Pancreas (tissue), 10 donors: Measurements from ENCODE around the gene TMCC1. TPM values are rescaled to one million over a fixed set of nuclear protein-coding genes. Genes with fewer than 3 reads are reported as not detected.

Experiments
- ATAC-seq, 4 donors: fragments of 200-7000 bp; cut with Tn5 transposase; one replicate each; pipeline versions ENCODE4 v1.8.0 to v1.9.1; 2020; ENCODE audit warnings: mild to moderate bottlenecking in 4 of 4, moderate library complexity in 4 of 4
- DNase-seq, 6 donors: peaks; one replicate each; pipeline ENCODE4 v3.0.0-alpha.2; 2020
- FAIRE-seq: peaks from 2 replicates; lab custom pipeline; 2012; peaks lifted over from hg19 to GRCh38; lab: Jason Lieb, UNC
- H3K27ac ChIP-seq, 4 donors: fragments of 200-600 bp; sonication (generic); 1 replicate in 3 of 4; 2 replicates in 1 of 4; pipeline versions ENCODE4 v1.5.0 to v1.8.0; 2020
- H3K27me3 ChIP-seq, 4 donors: fragments of 200-600 bp; one replicate each; pipeline ENCODE4 v1.8.0; 2021
- H3K36me3 ChIP-seq, 3 donors: fragments of 200-600 bp; sonication (generic) in 1 of 3; one replicate each; pipeline versions ENCODE4 v1.5.0 to v1.8.0; 2020 to 2021
- H3K4me1 ChIP-seq, 3 donors: fragments of 200-600 bp; one replicate each; pipeline ENCODE4 v1.8.0; 2021
- H3K4me3 ChIP-seq, 4 donors: fragments of 200-600 bp; sonication (generic) in 2 of 4; one replicate each; pipeline versions ENCODE4 v1.5.0 to v1.8.0; 2020 to 2021
- H3K9me3 ChIP-seq, 4 donors: fragments of 200-600 bp; one replicate each; pipeline ENCODE4 v1.8.0; 2021
- WGBS, 2 donors: extraction: QIAGEN DNeasy Blood & Tissue Kit; methylation state at CpG; one replicate each; pipeline ENCODE4 v1.1.7; 2013; 5-methylcytosine and 5-hydroxymethylcytosine counted together
- intact Hi-C, 3 donors: fragments of 100-400 bp; cut with DNase I; formaldehyde crosslinking; loops; one replicate each; pipeline versions ENCODE4 v1.11.1 to v1.14.2; 2022
- polyA plus RNA-seq, 2 donors: library from polyadenylated mRNA; stranded (reverse); fragments of 200-250 nt; gene quantifications; one replicate each; pipeline ENCODE4 v1.2.3, GENCODE V29; 2013
- total RNA-seq, 6 donors: library from RNA; stranded (reverse); fragmentation: NEBNext Ultra II Directional in 4 of 6; extraction: Animal tissue kit (Norgen Biotek cat#: 25700) in 4 of 6; gene quantifications; one replicate each; pipeline versions ENCODE4 v1.2.1 to v1.2.4, GENCODE V29; 2021 to 2023
- TF ChIP-seq, protein P1 (sequence below), 4 donors: fragments of 200-600 bp; sonication (generic) in 3 of 4; IDR thresholded peaks; one replicate each; pipeline versions ENCODE4 v1.5.0 to v1.8.0; 2021; ENCODE audit warnings: antibody characterized with exemption in 4 of 4
- donor health status: healthy with polysubstance abuse.
- donor health status: DM: no; HTN: no; CAD: no; lungs with moderate emphysema.
- donor health status: DM: no; HTN: no; CAD: no.
- donor health status: control.
- donor health status: control.
- donor health status: Bipolar disorder and iron deficiency.
- donor health status: DM: yes; HTN: yes; CAD: no.
- donor health status: DM: no; HTN: no; CAD: no.
- donor health status: DM: no; HTN: no; CAD: no.
- donor health status: DM: yes; HTN: yes; CAD: no.

TMCC1 gene
- total and polyA plus RNA-seq, 8 donors: 5.6 to 27.5 (median 16.9) TPM

DNA sequence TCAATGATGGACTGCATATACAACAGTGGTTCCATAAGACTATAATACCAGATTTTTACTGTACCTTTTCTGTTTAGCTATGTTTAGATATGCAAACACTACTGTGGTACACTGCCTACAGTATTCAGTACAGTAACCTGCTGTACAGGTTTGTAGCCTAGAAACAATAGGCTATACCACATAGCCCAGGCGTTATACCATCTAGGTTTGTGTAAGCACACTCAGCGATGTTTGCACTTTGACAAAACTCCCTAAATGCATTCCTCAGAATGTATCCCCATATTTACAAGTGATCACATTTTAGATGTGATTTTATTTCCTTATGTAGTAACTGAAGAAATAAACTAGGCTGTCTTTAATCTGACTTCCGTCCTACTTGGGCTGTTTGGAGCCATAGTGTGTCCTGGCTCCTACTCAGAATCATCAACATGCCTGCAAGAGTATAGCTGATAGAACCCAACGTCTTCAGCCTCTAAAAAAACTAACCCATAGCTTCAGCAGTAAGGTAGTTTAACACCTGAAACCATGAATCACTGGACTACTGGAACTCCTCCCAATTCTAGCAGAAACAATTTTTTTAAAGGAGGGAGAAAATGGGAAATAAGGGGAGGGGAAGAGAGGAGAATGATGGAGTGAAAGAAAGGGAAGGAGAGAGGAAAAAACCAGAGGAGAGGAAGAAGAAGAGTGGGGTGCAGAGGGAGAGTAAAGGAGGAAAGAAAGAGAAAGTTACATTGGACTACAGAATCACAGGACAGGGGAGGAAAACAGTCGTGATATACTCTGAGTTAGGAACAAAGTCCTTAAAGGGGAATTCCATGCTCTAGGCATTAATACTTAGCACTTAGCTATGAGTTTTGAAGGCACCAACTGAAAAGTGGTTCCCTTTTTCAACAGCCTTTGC lies 219.4 kb downstream of the TMCC1 start:
- 58 to 62% methylated on average over 5 of the region's 5 CpGs for WGBS, 2 donors
- intact Hi-C loops: no loop called here
- ATAC-seq (peak in 3 of 4 donors; percentile 41 to 78 (median 63)), DNase-seq (no peak), FAIRE-seq (no peak)
- Histone ChIP-seq H3K36me3 (peaks cover 0 to 3% (median 0%) of the 10 kb centered on the region in 3 donors), H3K4me1 (peaks cover 0 to 18% (median 14%) of the 10 kb centered on the region in 3 donors), H3K9me3 (no peaks in the 10 kb centered on the region), H3K27me3 (no peaks in the 10 kb centered on the region), H3K4me3 (no peak overlapping the region), H3K27ac (no peak overlapping the region)
- TF ChIP-seq, protein P1, sequence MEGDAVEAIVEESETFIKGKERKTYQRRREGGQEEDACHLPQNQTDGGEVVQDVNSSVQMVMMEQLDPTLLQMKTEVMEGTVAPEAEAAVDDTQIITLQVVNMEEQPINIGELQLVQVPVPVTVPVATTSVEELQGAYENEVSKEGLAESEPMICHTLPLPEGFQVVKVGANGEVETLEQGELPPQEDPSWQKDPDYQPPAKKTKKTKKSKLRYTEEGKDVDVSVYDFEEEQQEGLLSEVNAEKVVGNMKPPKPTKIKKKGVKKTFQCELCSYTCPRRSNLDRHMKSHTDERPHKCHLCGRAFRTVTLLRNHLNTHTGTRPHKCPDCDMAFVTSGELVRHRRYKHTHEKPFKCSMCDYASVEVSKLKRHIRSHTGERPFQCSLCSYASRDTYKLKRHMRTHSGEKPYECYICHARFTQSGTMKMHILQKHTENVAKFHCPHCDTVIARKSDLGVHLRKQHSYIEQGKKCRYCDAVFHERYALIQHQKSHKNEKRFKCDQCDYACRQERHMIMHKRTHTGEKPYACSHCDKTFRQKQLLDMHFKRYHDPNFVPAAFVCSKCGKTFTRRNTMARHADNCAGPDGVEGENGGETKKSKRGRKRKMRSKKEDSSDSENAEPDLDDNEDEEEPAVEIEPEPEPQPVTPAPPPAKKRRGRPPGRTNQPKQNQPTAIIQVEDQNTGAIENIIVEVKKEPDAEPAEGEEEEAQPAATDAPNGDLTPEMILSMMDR (IDR thresholded peaks at IDR 0.05): no peak

- DNase-seq (no peak), ATAC-seq (peak in 3 of 4 donors; percentile 62 to 72 (median 71)), FAIRE-seq (no peak)
- H3K4me3 ChIP-seq: no peak overlapping the region
- H3K36me3 ChIP-seq: peaks cover 0 to 3% (median 0%) of the 10 kb centered on the region in 3 donors
- intact Hi-C loops: no loop called here
- TF ChIP-seq, protein P1 (IDR thresholded peaks at IDR 0.05): no peak
- no peaks in the 10 kb centered on the region for H3K9me3 ChIP-seq
- WGBS, 2 donors: 25 to 31% methylated on average over 2 of the region's 2 CpGs
- no peak overlapping the region for H3K27ac ChIP-seq
- no peaks in the 10 kb centered on the region for H3K27me3 ChIP-seq
- H3K4me1 ChIP-seq: peaks cover 0 to 18% (median 14%) of the 10 kb centered on the region in 3 donors
Measured at GRCh38 chr3:129673012-129673411, 220.5 kb downstream of the TMCC1 start.

DNA sequence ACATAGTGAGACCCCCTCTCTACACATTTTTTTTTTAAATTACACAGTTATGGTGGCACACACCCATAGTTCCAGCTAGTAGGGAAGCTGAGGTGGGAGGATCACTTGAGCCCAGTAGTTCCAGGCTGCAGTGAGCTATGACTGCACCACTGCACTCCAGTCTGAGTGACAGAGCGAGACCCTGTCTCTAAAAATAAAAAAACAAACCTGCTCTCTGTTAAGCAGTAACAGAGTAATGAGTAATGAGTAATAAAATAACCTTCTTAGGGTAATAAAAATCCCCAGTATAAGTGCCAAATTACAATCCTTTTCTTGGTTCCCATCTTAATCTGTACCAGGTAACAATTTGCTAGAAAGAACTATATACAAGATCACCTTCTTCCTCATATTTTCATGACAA lies 221.1 kb downstream of the TMCC1 start:
- H3K4me3 ChIP-seq: no peak overlapping the region
- no peak overlapping the region for H3K27ac ChIP-seq
- intact Hi-C loops: no loop called here
- peaks cover 0 to 18% (median 14%) of the 10 kb centered on the region in 3 donors for H3K4me1 ChIP-seq
- DNase-seq (no peak), ATAC-seq (no peak), FAIRE-seq (no peak)
- H3K27me3 ChIP-seq: no peaks in the 10 kb centered on the region
- TF ChIP-seq, protein P1 (IDR thresholded peaks at IDR 0.05): no peak
- peaks cover 0 to 3% (median 0%) of the 10 kb centered on the region in 3 donors for H3K36me3 ChIP-seq
- WGBS, 2 donors: 64 to 76% methylated on average over 1 of the region's 1 CpG
- no peaks in the 10 kb centered on the region for H3K9me3 ChIP-seq

DNA sequence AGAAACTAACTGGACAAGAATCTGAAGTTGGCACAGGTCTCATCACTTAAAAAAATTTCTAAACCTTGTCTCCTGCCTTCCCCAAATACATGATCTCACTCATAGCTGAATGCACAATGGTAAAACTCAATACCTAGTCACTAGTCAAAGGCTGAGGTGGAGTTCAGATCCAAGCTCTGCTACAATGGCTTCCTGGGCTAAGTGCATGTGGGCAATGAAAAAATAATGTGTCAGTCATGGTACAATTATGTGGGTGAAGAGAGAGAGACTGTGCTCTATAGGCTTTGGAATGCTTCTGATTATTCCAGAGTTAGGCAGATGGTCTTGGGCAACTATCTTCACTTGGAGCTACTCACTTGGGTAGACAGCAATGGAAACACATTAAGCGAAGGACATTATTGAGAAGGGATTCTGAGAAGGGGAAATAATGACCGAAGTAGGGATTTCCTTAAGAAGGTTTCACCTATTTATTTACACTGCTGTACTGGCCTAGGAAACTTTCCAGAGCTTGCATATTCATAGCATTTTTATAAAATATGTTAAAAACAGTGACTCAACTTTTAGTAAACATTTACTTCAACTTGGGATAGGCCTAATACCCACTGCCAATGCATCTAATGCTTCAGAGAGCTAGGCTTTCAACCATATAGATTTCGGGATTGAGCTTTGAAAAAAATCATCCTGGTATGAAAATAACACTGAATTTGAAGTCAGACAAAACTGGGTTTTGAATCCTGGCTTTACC lies 228.3 kb downstream of the TMCC1 start:
- WGBS, 2 donors: 97 to 98% methylated on average over 3 of the region's 3 CpGs
- Histone ChIP-seq H3K4me3 (no peak overlapping the region), H3K36me3 (no peaks in the 10 kb centered on the region), H3K4me1 (peaks cover 4 to 10% (median 6%) of the 10 kb centered on the region in 3 donors), H3K27ac (no peak overlapping the region), H3K27me3 (no peaks in the 10 kb centered on the region), H3K9me3 (no peaks in the 10 kb centered on the region)
- DNase-seq (no peak), ATAC-seq (no peak), FAIRE-seq (no peak)
- TF ChIP-seq, protein P1 (IDR thresholded peaks at IDR 0.05): no peak
- intact Hi-C loops: no loop called here
